DLD1 (cell line): ENCODE measurements around the gene GOSR1.
"Not testable (repeated sequence)": the region's sequence is repeated elsewhere in the genome, so short reads cannot be mapped to it uniquely, and the experiment has no call there.

Experiments
- in situ Hi-C: cut with HindIII; loops from 2 replicates; pipeline ENCODE4 v1.10.0; 2017; ENCODE audit warnings: low sequenced_read_pairs

The GOSR1 gene

DNA sequence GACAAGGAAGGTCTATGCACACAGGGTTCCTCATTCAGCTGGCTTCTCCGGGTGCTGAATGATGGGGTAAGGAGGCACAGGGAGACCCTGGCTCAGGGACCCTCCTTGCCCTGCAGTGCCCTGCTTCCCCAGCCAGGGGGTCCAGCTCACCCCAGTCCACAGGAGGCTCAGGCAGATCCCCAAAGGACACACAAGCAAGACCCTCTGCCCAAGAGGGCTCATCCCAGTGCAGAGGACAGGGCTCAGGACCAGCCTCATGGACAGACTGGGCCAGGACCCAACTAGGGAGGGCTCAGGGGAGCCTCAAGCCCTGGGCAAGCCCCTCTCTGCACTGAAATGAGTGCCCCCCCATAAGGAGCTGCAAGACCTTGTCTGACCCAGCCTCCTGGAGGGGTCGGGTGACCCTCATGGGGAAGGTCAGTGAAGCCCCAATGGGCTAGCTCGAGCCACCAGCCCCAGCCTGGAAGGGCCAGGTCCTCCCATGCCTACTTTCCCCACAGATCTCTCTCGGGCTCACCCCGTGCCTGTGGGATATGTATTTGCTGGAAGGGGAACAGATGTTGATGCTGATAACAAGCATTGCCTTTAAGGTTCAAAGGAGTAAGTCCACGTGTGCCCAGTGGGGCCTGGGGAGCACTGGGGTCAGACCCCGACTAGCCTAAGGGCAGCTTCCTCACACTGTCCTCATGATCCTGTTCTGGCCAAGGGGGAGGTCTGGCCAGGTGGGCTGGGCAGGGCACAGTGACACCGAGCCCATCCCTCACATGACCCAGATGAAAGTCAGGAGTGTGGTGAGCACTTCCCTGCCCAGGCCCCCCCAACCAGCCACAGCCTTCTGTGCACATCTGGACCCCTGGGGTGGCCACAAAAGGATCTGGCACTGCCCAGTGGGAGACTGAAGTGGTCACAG, 83.2 kb downstream of the GOSR1 start:
- in situ Hi-C loops = not testable (repeated sequence)

- in situ Hi-C loops = not testable (repeated sequence)
Measured at GRCh38 chr17:30561766-30562165, 84.6 kb downstream of the GOSR1 start.

DNA sequence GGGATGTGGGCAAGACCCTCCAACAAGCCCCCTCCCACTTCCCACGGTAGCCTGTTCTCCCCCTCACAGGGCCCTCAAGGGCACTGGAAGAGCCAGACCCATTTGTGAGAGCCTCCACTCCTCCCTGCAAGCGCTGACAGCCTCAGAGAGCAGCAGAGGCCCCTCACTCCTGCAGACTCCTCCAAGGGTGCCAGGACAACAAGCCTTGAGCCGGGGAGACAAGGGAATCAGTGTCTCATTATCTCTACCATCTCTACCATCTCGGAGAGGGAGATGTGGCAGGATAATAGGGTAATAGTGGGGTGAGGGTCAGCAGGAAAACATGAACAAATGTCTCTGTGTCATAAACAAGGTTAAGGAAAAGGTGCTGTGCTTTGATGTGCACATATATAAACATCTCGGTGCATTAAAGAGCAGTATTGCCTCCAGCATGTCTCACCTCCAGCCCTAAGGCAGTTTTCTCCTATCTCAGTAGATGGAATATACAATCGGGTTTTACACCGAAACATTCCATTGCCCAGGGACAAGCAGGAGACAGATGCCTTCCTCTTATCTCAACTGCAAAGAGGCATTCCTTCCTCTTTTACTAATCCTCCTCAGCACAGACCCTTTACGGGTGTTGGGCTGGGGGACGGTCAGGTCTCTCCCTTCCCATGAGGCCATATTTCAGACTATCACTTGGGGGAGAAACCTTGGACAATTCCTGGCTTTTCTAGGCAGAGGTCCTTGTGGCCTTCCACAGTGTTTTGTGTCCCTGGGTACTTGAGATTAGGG, 86.1 kb downstream of the GOSR1 start:
- in situ Hi-C loops = not testable (repeated sequence)

- in situ Hi-C loops = not testable (repeated sequence)
Measured at GRCh38 chr17:30563905-30564390, 86.7 kb downstream of the GOSR1 start.

DNA sequence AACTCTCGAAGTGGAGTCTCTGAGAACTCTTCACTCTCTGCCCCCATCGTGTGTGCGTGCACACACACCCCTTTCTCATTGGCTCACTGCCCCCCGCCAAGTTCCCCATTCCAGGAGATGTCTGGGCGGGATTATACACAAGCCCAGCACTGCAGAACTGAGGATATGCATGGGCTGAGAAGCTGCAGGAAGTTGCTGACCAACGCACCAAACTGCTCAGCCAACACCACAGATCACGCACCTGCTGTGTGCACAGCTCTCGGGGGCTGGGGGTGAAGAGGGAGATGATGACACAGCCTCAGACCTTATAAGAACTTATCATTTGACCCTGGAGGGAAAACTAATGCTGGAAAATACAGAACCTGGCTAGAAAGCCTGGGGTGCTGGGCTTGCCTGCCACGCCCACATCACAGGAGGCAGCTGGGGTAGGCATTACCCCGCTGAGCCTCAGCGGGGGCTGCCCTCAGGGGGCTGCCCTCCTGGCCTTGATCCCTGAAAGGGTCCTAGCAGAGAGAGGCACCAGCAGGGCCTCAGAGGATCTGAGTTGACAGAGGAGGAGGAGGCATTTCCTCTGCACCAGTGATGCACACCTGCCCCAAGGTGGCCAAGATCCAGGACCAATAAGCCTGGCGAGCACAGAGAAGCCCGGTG, 87.3 kb downstream of the GOSR1 start:
- in situ Hi-C loops = not testable (repeated sequence)

- in situ Hi-C loops = no loop called here
Measured at GRCh38 chr17:30565073-30565935, 88.1 kb downstream of the GOSR1 start.

- in situ Hi-C loops = not testable (repeated sequence)
Measured at GRCh38 chr17:30566104-30566503, 88.9 kb downstream of the GOSR1 start.

- in situ Hi-C loops = not testable (repeated sequence)
Measured at GRCh38 chr17:30566516-30567225, 89.5 kb downstream of the GOSR1 start.

- in situ Hi-C loops = no loop called here
Measured at GRCh38 chr17:30567231-30568116, 90.3 kb downstream of the GOSR1 start.

DNA sequence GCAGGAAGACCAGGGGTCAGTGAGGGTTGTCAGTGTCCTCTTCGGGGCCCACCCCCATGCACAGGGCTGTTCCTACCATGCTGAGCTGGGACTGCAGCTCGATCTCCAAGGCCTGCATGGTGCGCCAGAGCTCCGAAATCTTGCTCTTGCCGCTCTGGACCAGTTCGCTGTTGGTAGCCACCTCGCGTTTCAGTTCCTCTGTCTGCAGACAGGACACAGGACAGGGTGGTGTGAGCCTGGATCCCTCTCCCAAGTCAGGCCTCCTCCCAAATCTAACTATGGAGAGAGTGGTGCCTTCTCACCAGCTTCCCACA, 90.9 kb downstream of the GOSR1 start:
- in situ Hi-C loops = no loop called here

DNA sequence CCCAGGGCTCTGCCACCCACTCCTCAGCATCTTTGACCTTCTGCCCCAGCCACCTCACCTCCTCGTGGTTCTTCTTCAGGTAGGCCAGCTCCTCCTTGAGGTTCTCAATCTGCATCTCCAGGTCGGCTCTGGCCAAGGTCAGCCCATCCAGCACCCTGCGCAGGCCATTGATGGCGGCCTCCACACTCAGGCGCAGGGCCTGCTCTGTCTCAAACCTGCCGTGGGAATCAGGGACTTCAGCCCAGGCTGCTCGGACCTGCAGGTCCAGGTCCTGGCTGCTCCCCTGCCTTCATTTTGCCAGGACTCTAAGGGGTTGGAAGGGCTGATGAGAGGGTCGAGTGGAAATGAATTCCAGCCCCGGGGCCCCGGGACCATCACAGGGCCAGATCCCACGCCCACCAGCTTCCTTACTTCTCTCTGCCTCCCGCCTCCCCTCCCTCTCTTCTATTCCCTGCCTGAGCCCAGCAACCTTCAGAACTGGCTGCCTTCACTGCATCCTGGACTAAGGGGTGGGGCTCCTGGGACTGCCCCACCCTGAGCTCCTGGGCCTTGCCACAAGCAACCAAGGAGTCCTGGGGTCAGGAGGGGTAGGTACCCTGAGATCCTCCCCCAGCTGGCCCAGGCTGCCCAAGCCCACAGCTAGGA, 92.4 kb downstream of the GOSR1 start:
- in situ Hi-C loops = not testable (repeated sequence)

- in situ Hi-C loops = no loop called here
Measured at GRCh38 chr17:30570191-30570590, 93.0 kb downstream of the GOSR1 start.

DNA sequence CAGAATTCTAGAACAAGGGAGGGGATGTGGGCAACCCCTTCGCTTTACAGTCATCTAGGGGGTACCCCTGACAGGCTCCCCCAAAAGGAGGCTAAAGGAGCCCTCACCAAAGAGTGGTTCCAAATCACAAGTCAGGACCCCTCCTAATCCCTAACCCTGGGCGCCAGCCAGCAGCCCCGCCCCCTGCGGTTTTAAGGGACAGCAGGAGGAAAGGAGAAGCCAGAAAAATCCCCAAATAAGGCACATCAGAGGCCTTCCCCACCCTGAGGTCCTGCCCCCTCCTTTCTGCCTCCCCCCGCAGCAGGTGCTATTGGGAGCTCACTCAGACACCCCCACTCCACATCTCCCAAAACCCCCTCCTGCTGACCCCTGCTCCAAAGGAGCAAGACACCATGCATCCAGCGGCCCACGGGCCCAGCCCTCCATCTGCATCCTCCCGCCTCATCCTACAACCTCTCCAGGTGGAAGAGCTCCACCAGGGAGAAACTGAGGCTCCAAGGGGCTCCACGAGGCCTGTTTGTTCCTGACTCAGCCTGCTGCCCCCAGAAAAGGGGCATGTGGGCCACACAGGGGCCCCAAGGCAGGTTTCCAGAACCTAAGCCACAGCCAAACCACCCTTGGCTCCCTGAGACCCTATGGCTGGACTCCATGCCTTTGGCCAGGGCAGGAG, 93.5 kb downstream of the GOSR1 start:
- in situ Hi-C loops = no loop called here

DNA sequence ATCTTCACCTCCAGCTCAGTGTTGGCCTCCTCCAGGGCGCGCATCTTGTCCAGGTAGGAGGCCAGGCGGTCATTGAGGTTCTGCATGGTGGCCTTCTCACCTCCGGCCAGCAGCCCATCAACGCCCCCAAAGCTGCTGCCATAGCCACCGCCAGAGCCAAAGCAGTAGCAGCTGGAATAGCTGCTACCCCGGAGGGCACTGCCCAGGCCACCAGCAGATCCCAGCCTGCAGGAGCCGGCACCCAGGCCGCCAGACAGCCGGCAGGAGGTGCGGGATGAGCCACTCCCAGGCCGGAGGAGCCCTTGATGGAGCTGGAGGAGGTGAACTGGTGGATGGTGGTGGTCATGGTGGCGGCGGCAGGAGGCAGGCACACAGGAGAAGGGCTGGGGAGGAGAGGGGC, 94.2 kb downstream of the GOSR1 start:
- in situ Hi-C loops = not testable (repeated sequence)

DNA sequence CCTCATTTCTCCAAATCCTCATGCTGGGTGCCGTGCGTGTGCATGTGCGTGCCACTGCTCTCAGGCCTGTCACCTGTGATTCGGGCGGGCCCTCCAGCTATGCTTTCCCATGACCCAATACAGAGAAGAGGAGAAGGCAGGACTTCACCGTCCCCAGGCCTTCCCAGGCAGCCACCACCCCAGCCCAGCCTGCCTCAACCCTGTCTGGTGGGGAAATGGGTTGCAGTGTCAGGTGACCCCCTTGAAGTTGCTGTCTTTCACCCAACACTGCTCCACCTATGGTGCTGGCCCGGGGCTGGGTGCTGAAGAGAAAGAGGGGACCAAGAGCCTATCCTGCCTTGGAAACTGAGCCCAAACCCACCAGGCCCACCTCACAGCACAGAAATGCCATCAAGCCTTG, 94.7 kb downstream of the GOSR1 start:
- in situ Hi-C loops = no loop called here

- in situ Hi-C loops = not testable (repeated sequence)
Measured at GRCh38 chr17:30572651-30573554, 95.7 kb downstream of the GOSR1 start.
